Prostate gland (tissue), 2 donors: ENCODE data around the gene ZDHHC5. TPM values are rescaled to one million over a fixed set of nuclear protein-coding genes. Genes with fewer than 3 reads are reported as not detected.

Experiments
- DNase-seq: peaks from one replicate; pipeline ENCODE4 v3.0.0-alpha.2; 2019; ENCODE audit warnings: low spot score
- H3K27ac ChIP-seq, 2 donors: fragments of 200-600 bp; sonication (generic); 2 replicates each; pipeline ENCODE4 v1.5.1; 2017 to 2019
- H3K27me3 ChIP-seq: fragments of 200-600 bp; sonication (generic); replicated peaks from 2 replicates; pipeline ENCODE4 v1.5.1; 2019; ENCODE audit not compliant: insufficient read depth
- H3K36me3 ChIP-seq, 2 donors: fragments of 200-600 bp; sonication (generic); 1 replicate in 1 of 2; 2 replicates in 1 of 2; pipeline versions ENCODE4 v1.5.1 to v1.8.1; 2017 to 2019
- H3K4me1 ChIP-seq: fragments of 200-600 bp; sonication (generic); replicated peaks from 2 replicates; pipeline ENCODE4 v1.5.1; 2019
- H3K4me3 ChIP-seq, 2 donors: fragments of 200-600 bp; sonication (generic); 2 replicates each; pipeline ENCODE4 v1.5.1; 2017 to 2019
- H3K9me3 ChIP-seq: fragments of 200-600 bp; sonication (generic); 2 replicates; pipeline ENCODE4 v1.5.1; 2017
- CTCF ChIP-seq, 4 experiments: fragments of 200-600 bp in 2 of 4; fragments of 450-650 bp in 2 of 4; sonication (generic) in 2 of 4; IDR thresholded peaks; 1 replicate in 3 of 4; 2 replicates in 1 of 4; pipeline ENCODE4 v1.5.1; 2016 to 2019; ENCODE audit warnings: antibody characterized with exemption in 4 of 4, mild to moderate bottlenecking in 2 of 4, moderate library complexity in 2 of 4
- POLR2A ChIP-seq: fragments of 450-650 bp; IDR thresholded peaks from one replicate; pipeline ENCODE4 v1.6.1; 2016; ENCODE audit warnings: antibody characterized with exemption, mild to moderate bottlenecking
- POLR2AphosphoS5 ChIP-seq: sonication (generic); formaldehyde crosslinking; IDR thresholded peaks from one replicate; pipeline ENCODE4 v1.6.1; 2017; ENCODE audit warnings: antibody characterized with exemption
- WGBS: methylation state at CpG from one replicate; pipeline ENCODE4 v1.1.5; 2018; 5-methylcytosine and 5-hydroxymethylcytosine counted together
- intact Hi-C: fragments of 100-400 bp; cut with DNase I; formaldehyde crosslinking; loops from one replicate; pipeline ENCODE4 v1.14.2; 2022
- total RNA-seq, 2 donors: library from RNA; depleted of rRNA; stranded (reverse); fragments of >200 nt; gene quantifications; one replicate each; pipeline ENCODE4 v1.1.0, GENCODE V29; 2016

ZDHHC5 gene
- total RNA-seq, 2 donors from 2014 or later = 65.4 to 69.9 TPM

DNA sequence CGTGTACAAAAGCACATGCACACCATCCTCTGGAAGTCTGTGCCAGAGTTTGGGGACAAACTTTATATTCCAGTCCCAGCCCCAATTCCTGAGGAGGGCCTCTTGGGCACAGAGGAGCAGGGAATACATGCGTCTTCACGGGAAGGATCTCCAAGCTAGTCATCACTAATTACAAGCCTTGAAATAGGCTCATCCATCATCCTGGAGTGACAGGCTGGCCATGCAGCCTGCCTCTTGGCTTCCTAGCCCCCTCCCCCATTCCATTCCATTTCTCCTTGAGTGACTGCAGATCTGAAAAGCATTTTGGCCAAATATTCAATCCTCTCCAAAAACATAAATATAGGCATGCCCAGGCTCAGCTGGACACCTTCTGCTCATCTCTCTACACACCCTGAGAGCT lies 45.7 kb upstream of the ZDHHC5 start:
- no peaks in the 10 kb centered on the region for H3K36me3 ChIP-seq
- WGBS = 40% methylated on average over 3 of the region's 3 CpGs
- no peak for TF ChIP-seq POLR2AphosphoS5
- no peak for TF ChIP-seq CTCF (IDR thresholded peaks at IDR 0.05)
- no peak for TF ChIP-seq POLR2A
- H3K4me1 ChIP-seq = no peaks in the 10 kb centered on the region
- H3K27ac ChIP-seq = no peak overlapping the region
- no peaks in the 10 kb centered on the region for H3K27me3 ChIP-seq
- no peak for DNase-seq
- intact Hi-C loops = no loop called here
- H3K4me3 ChIP-seq = no peak overlapping the region
- H3K9me3 ChIP-seq = no peaks in the 10 kb centered on the region

- Histone ChIP-seq H3K9me3 (no peaks in the 10 kb centered on the region), H3K4me1 (no peaks in the 10 kb centered on the region), H3K4me3 (no peak overlapping the region), H3K27ac (no peak overlapping the region), H3K27me3 (no peaks in the 10 kb centered on the region), H3K36me3 (no peaks in the 10 kb centered on the region)
- WGBS = 82% methylated on average over 2 of the region's 2 CpGs
- no peak for DNase-seq
- TF ChIP-seq POLR2A (no peak), POLR2AphosphoS5 (no peak), CTCF (IDR thresholded peaks at IDR 0.05) (no peak)
- intact Hi-C loops = no loop called here
These were observed 43.0 kb upstream of the ZDHHC5 start for GRCh38 chr11:57624864-57625263.

- Histone ChIP-seq H3K9me3 (no peaks in the 10 kb centered on the region), H3K27me3 (no peaks in the 10 kb centered on the region), H3K4me3 (no peak overlapping the region), H3K4me1 (no peaks in the 10 kb centered on the region), H3K27ac (no peak overlapping the region), H3K36me3 (no peaks in the 10 kb centered on the region)
- no peak for TF ChIP-seq POLR2AphosphoS5
- TF ChIP-seq POLR2A = no peak
- no peak for TF ChIP-seq CTCF (IDR thresholded peaks at IDR 0.05)
- intact Hi-C loops = no loop called here
- DNase-seq = no peak
- WGBS = 88% methylated on average over 1 of the region's 1 CpG
These were observed 41.0 kb upstream of the ZDHHC5 start for GRCh38 chr11:57626895-57627294.

DNA sequence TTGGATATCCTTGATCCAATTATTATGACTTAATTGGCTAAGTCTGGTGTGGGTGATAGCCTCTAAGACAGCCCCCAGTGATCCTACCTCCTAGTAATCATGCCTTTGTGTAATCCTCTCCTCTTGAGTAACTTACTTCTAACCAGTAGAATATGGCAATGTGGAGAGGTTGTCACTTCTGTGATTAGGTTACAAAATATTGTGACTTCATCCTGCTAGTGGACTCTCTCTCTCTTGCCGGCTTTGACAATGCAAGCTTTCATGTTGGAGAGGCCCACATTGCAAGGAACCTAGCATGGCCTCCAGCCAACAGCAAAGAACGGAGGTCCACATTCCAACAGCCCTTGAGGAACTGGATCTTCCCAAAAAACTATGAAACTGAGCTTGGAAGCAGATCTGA lies 37.7 kb upstream of the ZDHHC5 start:
- DNase-seq = no peak
- intact Hi-C loops = no loop called here
- 47% methylated on average over 2 of the region's 2 CpGs for WGBS
- Histone ChIP-seq H3K27me3 (no peaks in the 10 kb centered on the region), H3K27ac (no peak overlapping the region), H3K9me3 (no peaks in the 10 kb centered on the region), H3K4me1 (no peaks in the 10 kb centered on the region), H3K4me3 (no peak overlapping the region), H3K36me3 (no peaks in the 10 kb centered on the region)
- TF ChIP-seq POLR2A = no peak
- no peak for TF ChIP-seq CTCF (IDR thresholded peaks at IDR 0.05)
- TF ChIP-seq POLR2AphosphoS5 = no peak

- no peaks in the 10 kb centered on the region for H3K4me1 ChIP-seq
- intact Hi-C loops = no loop called here
- WGBS = 24% methylated on average over 5 of the region's 5 CpGs
- no peak overlapping the region for H3K4me3 ChIP-seq
- no peaks in the 10 kb centered on the region for H3K36me3 ChIP-seq
- H3K27ac ChIP-seq = no peak overlapping the region
- no peaks in the 10 kb centered on the region for H3K9me3 ChIP-seq
- TF ChIP-seq POLR2AphosphoS5 (no peak), CTCF (IDR thresholded peaks at IDR 0.05) (no peak), POLR2A (no peak)
- no peak for DNase-seq
- H3K27me3 ChIP-seq = no peaks in the 10 kb centered on the region
These were observed 35.8 kb upstream of the ZDHHC5 start for GRCh38 chr11:57632116-57632515.
